GM23338 (cell line): ENCODE data around the gene DLK1. TPM values are rescaled to one million over a fixed set of nuclear protein-coding genes. Genes with fewer than 3 reads are reported as not detected.

Experiments used
- ATAC-seq: fragments of 200-7000 bp; cut with Tn5 transposase; 3 replicates; pipeline ENCODE4 v1.9.1; 2020
- DNase-seq: peaks from one replicate; pipeline ENCODE4 v3.0.0-alpha.2; 2015; ENCODE audit warnings: low spot score
- H2AFZ ChIP-seq: fragments of 200-600 bp; sonication (generic); 2 replicates; pipeline ENCODE4 v1.8.0; 2016; ENCODE audit warnings: antibody characterized with exemption, mild to moderate bottlenecking, moderate library complexity
- H3F3A ChIP-seq: fragments of 200-600 bp; sonication (generic); replicated peaks from 2 replicates; pipeline ENCODE4 v1.8.0; 2017; ENCODE audit warnings: antibody characterized with exemption, mixed run types, low read depth
- H3K27ac ChIP-seq: fragments of 200-600 bp; sonication (generic); 2 replicates; pipeline ENCODE4 v1.6.1; 2016; ENCODE audit warnings: low read depth
- H3K27me3 ChIP-seq: fragments of 200-600 bp; sonication (generic); 2 replicates; pipeline ENCODE4 v1.8.0; 2016; ENCODE audit warnings: mild to moderate bottlenecking, mixed run types, moderate library complexity; ENCODE audit not compliant: insufficient read depth
- H3K36me3 ChIP-seq: fragments of 200-600 bp; sonication (generic); 2 replicates; pipeline ENCODE4 v1.8.0; 2016; ENCODE audit warnings: mild to moderate bottlenecking; ENCODE audit not compliant: insufficient read depth
- H3K4me1 ChIP-seq: fragments of 200-600 bp; sonication (generic); 2 replicates; pipeline ENCODE4 v1.8.0; 2016; ENCODE audit warnings: mild to moderate bottlenecking, moderate library complexity; ENCODE audit not compliant: insufficient read depth
- H3K4me2 ChIP-seq: fragments of 200-600 bp; sonication (generic); 2 replicates; pipeline ENCODE4 v1.7.1; 2017; ENCODE audit warnings: mixed run types
- H3K4me3 ChIP-seq: fragments of 200-600 bp; sonication (generic); 2 replicates; pipeline ENCODE4 v1.6.1; 2016; ENCODE audit warnings: mixed run types
- H3K79me2 ChIP-seq: fragments of 200-600 bp; sonication (generic); replicated peaks from 2 replicates; pipeline ENCODE4 v1.8.0; 2017; ENCODE audit warnings: mild to moderate bottlenecking; ENCODE audit not compliant: insufficient read depth
- H3K9me2 ChIP-seq: fragments of 200-600 bp; sonication (generic); 2 replicates; pipeline ENCODE4 v1.8.0; 2017; ENCODE audit not compliant: insufficient read depth
- H4K20me1 ChIP-seq: fragments of 200-600 bp; sonication (generic); replicated peaks from 2 replicates; pipeline ENCODE4 v1.8.0; 2017; ENCODE audit warnings: mild to moderate bottlenecking; ENCODE audit not compliant: insufficient read depth
- H3K27ac Mint-ChIP-seq: 2 replicates; pipeline ENCODE4 v1.8.0; 2020; ENCODE audit warnings: inconsistent platforms, mild to moderate bottlenecking, moderate library complexity, mixed read lengths
- H3K27me3 Mint-ChIP-seq: 3 replicates; pipeline ENCODE4 v1.8.0; 2022; ENCODE audit warnings: low read depth, mild to moderate bottlenecking, moderate library complexity, mixed read lengths, inconsistent platforms; ENCODE audit not compliant: insufficient read depth, poor library complexity
- H3K36me3 Mint-ChIP-seq: 3 replicates; pipeline ENCODE4 v1.8.0; 2021; ENCODE audit warnings: low read depth, mild to moderate bottlenecking, inconsistent platforms, moderate library complexity, mixed read lengths
- H3K4me1 Mint-ChIP-seq: 3 replicates; pipeline ENCODE4 v1.8.0; 2020; ENCODE audit warnings: mild to moderate bottlenecking, inconsistent platforms, mixed read lengths
- H3K4me3 Mint-ChIP-seq: 3 replicates; pipeline ENCODE4 v1.8.0; 2021; ENCODE audit warnings: moderate library complexity, mild to moderate bottlenecking, inconsistent platforms, mixed read lengths
- H3K9me3 Mint-ChIP-seq: 3 replicates; pipeline ENCODE4 v1.8.0; 2020; ENCODE audit warnings: moderate library complexity, mild to moderate bottlenecking, inconsistent platforms, mixed read lengths
- CREB1 ChIP-seq: fragments of 250-450 bp; sonication (Bioruptor Pico); IDR thresholded peaks from 2 replicates; pipeline ENCODE4 v1.5.0; 2020; ENCODE audit warnings: low read depth, mild to moderate bottlenecking, moderate library complexity
- ETS1 ChIP-seq: IDR thresholded peaks from 2 replicates; pipeline ENCODE4 v1.6.1; 2016; ENCODE audit warnings: antibody characterized with exemption
- EZH2 ChIP-seq: fragments of 200-600 bp; sonication (generic); IDR thresholded peaks from one replicate; pipeline ENCODE4 v1.8.0; 2017; ENCODE audit warnings: antibody characterized with exemption, mild to moderate bottlenecking, low read depth; ENCODE audit not compliant: unreplicated experiment
- EZH2phosphoT487 ChIP-seq: fragments of 200-600 bp; sonication (generic); IDR thresholded peaks from one replicate; pipeline ENCODE4 v1.8.1; 2018; ENCODE audit warnings: antibody characterized with exemption; ENCODE audit not compliant: unreplicated experiment
- JUNB ChIP-seq: IDR thresholded peaks from one replicate; pipeline ENCODE4 v1.6.1; 2016; ENCODE audit warnings: antibody characterized with exemption; ENCODE audit not compliant: unreplicated experiment
- NANOG ChIP-seq: IDR thresholded peaks from 2 replicates; pipeline ENCODE4 v1.6.1; 2016; ENCODE audit warnings: antibody characterized with exemption, borderline replicate concordance
- POLR2AphosphoS5 ChIP-seq: IDR thresholded peaks from 2 replicates; pipeline ENCODE4 v1.6.1; 2016; ENCODE audit warnings: antibody characterized with exemption, low read depth
- REST ChIP-seq: IDR thresholded peaks from one replicate; pipeline ENCODE4 v1.6.1; 2018; ENCODE audit warnings: antibody characterized with exemption; ENCODE audit not compliant: unreplicated experiment
- STAT1 ChIP-seq: IDR thresholded peaks from one replicate; pipeline ENCODE4 v1.6.1; 2016; ENCODE audit warnings: antibody characterized with exemption; ENCODE audit not compliant: unreplicated experiment
- ZNF114 ChIP-seq: fragments of 250-450 bp; sonication (Bioruptor Pico); IDR thresholded peaks from 2 replicates; pipeline ENCODE4 v1.5.0; 2020; ENCODE audit warnings: mild to moderate bottlenecking, moderate library complexity
- ZNF331 ChIP-seq: fragments of 250-450 bp; sonication (Bioruptor Pico); IDR thresholded peaks from 2 replicates; pipeline ENCODE4 v1.5.0; 2020; ENCODE audit warnings: low read depth, mild to moderate bottlenecking, moderate library complexity
- polyA plus RNA-seq: library from polyadenylated mRNA; unstranded; fragments of >200 nt; fragmentation: Nextera tagmentation; extraction: Ambion mirVana; gene quantifications from 2 replicates; pipeline ENCODE4 v1.2.1, GENCODE V29; 2016
- total RNA-seq: library from RNA; depleted of rRNA; stranded (reverse); fragments of >200 nt; shearing (Covaris generic); gene quantifications from 2 replicates; pipeline ENCODE4 v1.2.3, GENCODE V29; 2014
- TF ChIP-seq, protein P1 (sequence below), 2 experiments: fragments of 200-600 bp in 1 of 2; sonication (generic) in 1 of 2; conservative IDR thresholded peaks; 2 replicates each; pipeline versions ENCODE4 v1.5.1 to v1.6.1; 2016 to 2017; ENCODE audit warnings: antibody characterized with exemption in 2 of 2, low read depth in 2 of 2, mild to moderate bottlenecking in 2 of 2, moderate library complexity in 1 of 2
- TF ChIP-seq, protein P2 (sequence below): fragments of 250-450 bp; sonication (Bioruptor Pico); IDR thresholded peaks from 2 replicates; pipeline ENCODE4 v1.5.0; 2020; ENCODE audit warnings: mild to moderate bottlenecking, moderate library complexity

Gene DLK1
- total and polyA plus RNA-seq, 2 experiments from 2014 or later = 1.1 to 1.2 TPM

DNA sequence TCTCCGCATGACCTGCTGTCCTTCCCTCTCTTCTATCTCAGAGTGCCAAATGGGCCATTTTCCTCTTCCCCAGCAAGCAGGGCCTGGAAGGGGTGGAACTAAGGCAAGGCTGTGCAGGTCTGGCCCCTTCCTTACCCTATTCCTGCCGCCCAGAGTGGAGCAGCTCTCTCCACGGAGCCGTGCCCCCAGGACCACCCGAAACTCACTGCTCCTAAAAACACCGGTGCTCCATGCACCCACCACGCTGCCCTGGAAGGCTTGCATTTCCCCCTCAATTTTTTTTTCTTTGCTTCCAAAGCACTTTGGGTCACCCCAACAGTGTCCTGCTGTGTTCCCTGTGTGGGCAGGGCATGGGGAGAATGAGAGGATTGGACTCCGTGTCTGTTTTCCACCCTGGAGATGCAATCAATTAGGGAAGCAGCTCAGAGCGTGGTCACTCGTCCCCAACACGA lies 50.7 kb downstream of the DLK1 start:
- H3K4me1 ChIP-seq = no peaks in the 10 kb centered on the region
- no peaks in the 10 kb centered on the region for H3K36me3 Mint-ChIP-seq
- peaks cover 16% of the 10 kb centered on the region for H3K27me3 Mint-ChIP-seq
- H3K9me2 ChIP-seq = no peaks in the 10 kb centered on the region
- ATAC-seq = no peak
- H3K79me2 ChIP-seq = no peaks in the 10 kb centered on the region
- H4K20me1 ChIP-seq = no peaks in the 10 kb centered on the region
- H3K27ac Mint-ChIP-seq = peak overlapping the region; percentile 83
- no peak overlapping the region for H3K4me2 ChIP-seq
- no peaks in the 10 kb centered on the region for H3K36me3 ChIP-seq
- H3K27me3 ChIP-seq = no peaks in the 10 kb centered on the region
- no peaks in the 10 kb centered on the region for H3K9me3 Mint-ChIP-seq
- no peak for DNase-seq
- H2AFZ ChIP-seq = no peak overlapping the region
- H3F3A ChIP-seq = no peaks in the 10 kb centered on the region
- no peak for TF ChIP-seq REST
- TF ChIP-seq CREB1 (CRISPR knock-in tag) = no peak
- no peak for TF ChIP-seq EZH2
- TF ChIP-seq JUNB = no peak
- no peak for TF ChIP-seq STAT1
- TF ChIP-seq, protein P1, sequence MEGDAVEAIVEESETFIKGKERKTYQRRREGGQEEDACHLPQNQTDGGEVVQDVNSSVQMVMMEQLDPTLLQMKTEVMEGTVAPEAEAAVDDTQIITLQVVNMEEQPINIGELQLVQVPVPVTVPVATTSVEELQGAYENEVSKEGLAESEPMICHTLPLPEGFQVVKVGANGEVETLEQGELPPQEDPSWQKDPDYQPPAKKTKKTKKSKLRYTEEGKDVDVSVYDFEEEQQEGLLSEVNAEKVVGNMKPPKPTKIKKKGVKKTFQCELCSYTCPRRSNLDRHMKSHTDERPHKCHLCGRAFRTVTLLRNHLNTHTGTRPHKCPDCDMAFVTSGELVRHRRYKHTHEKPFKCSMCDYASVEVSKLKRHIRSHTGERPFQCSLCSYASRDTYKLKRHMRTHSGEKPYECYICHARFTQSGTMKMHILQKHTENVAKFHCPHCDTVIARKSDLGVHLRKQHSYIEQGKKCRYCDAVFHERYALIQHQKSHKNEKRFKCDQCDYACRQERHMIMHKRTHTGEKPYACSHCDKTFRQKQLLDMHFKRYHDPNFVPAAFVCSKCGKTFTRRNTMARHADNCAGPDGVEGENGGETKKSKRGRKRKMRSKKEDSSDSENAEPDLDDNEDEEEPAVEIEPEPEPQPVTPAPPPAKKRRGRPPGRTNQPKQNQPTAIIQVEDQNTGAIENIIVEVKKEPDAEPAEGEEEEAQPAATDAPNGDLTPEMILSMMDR (conservative IDR thresholded peaks at IDR 0.05; ENCODE audit: low read depth in 2 of 2) = no peak
- TF ChIP-seq ZNF331 (CRISPR knock-in tag) = no peak
- TF ChIP-seq ETS1 = no peak
- TF ChIP-seq POLR2AphosphoS5 = no peak
- no peak for TF ChIP-seq EZH2phosphoT487
- no peak for TF ChIP-seq ZNF114
- no peak for TF ChIP-seq NANOG
- TF ChIP-seq, protein P2, sequence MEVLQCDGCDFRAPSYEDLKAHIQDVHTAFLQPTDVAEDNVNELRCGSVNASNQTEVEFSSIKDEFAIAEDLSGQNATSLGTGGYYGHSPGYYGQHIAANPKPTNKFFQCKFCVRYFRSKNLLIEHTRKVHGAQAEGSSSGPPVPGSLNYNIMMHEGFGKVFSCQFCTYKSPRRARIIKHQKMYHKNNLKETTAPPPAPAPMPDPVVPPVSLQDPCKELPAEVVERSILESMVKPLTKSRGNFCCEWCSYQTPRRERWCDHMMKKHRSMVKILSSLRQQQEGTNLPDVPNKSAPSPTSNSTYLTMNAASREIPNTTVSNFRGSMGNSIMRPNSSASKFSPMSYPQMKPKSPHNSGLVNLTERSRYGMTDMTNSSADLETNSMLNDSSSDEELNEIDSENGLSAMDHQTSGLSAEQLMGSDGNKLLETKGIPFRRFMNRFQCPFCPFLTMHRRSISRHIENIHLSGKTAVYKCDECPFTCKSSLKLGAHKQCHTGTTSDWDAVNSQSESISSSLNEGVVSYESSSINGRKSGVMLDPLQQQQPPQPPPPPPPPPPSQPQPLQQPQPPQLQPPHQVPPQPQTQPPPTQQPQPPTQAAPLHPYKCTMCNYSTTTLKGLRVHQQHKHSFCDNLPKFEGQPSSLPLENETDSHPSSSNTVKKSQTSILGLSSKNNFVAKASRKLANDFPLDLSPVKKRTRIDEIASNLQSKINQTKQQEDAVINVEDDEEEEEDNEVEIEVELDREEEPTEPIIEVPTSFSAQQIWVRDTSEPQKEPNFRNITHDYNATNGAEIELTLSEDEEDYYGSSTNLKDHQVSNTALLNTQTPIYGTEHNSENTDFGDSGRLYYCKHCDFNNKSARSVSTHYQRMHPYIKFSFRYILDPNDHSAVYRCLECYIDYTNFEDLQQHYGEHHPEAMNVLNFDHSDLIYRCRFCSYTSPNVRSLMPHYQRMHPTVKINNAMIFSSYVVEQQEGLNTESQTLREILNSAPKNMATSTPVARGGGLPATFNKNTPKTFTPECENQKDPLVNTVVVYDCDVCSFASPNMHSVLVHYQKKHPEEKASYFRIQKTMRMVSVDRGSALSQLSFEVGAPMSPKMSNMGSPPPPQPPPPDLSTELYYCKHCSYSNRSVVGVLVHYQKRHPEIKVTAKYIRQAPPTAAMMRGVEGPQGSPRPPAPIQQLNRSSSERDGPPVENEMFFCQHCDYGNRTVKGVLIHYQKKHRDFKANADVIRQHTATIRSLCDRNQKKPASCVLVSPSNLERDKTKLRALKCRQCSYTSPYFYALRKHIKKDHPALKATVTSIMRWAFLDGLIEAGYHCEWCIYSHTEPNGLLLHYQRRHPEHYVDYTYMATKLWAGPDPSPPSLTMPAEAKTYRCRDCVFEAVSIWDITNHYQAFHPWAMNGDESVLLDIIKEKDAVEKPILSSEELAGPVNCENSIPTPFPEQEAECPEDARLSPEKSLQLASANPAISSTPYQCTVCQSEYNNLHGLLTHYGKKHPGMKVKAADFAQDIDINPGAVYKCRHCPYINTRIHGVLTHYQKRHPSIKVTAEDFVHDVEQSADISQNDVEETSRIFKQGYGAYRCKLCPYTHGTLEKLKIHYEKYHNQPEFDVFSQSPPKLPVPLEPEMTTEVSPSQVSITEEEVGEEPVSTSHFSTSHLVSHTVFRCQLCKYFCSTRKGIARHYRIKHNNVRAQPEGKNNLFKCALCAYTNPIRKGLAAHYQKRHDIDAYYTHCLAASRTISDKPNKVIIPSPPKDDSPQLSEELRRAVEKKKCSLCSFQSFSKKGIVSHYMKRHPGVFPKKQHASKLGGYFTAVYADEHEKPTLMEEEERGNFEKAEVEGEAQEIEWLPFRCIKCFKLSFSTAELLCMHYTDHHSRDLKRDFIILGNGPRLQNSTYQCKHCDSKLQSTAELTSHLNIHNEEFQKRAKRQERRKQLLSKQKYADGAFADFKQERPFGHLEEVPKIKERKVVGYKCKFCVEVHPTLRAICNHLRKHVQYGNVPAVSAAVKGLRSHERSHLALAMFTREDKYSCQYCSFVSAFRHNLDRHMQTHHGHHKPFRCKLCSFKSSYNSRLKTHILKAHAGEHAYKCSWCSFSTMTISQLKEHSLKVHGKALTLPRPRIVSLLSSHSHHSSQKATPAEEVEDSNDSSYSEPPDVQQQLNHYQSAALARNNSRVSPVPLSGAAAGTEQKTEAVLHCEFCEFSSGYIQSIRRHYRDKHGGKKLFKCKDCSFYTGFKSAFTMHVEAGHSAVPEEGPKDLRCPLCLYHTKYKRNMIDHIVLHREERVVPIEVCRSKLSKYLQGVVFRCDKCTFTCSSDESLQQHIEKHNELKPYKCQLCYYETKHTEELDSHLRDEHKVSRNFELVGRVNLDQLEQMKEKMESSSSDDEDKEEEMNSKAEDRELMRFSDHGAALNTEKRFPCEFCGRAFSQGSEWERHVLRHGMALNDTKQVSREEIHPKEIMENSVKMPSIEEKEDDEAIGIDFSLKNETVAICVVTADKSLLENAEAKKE = no peak
- no peaks in the 10 kb centered on the region for H3K4me1 Mint-ChIP-seq
- H3K4me3 ChIP-seq = no peak overlapping the region
- no peak overlapping the region for H3K4me3 Mint-ChIP-seq
- no peak overlapping the region for H3K27ac ChIP-seq
